C4-2B (cell line): ENCODE data around the gene MFAP3L.
"Not testable (repeated sequence)": the region's sequence is repeated elsewhere in the genome, so short reads cannot be mapped to it uniquely, and the experiment has no call there.

Source experiments
- H3K27ac ChIP-seq: fragments of 450-650 bp; 2 replicates; pipeline ENCODE4 v1.5.1; 2017
- ZFX ChIP-seq: fragments of 450-650 bp; IDR thresholded peaks from 2 replicates; pipeline ENCODE4 v1.6.1; 2017
- TF ChIP-seq, protein P1 (sequence below): fragments of 450-650 bp; conservative IDR thresholded peaks from 2 replicates; pipeline ENCODE4 v1.5.1; 2017; ENCODE audit warnings: mild to moderate bottlenecking

MFAP3L gene

DNA sequence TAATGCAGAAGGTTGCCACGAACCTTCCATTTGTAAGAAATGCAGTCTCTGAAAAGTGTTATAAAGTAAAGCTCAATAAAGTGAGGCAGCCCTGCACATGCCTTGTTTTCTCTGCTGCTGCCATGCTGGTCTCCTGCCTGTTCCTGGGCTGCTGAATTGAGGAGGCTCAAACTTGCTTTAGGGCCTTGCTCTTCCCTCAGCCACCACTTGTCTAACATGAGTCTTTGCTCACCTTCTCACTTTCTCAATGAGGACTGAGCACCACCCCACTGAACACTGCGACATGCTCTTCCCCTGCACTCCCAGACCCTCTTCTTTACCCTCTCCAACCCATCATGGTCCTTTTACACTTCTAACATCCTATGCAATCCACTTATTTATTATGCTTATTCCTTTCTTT is 25.2 kb upstream of the MFAP3L start:
- no peak for TF ChIP-seq ZFX
- TF ChIP-seq, protein P1, sequence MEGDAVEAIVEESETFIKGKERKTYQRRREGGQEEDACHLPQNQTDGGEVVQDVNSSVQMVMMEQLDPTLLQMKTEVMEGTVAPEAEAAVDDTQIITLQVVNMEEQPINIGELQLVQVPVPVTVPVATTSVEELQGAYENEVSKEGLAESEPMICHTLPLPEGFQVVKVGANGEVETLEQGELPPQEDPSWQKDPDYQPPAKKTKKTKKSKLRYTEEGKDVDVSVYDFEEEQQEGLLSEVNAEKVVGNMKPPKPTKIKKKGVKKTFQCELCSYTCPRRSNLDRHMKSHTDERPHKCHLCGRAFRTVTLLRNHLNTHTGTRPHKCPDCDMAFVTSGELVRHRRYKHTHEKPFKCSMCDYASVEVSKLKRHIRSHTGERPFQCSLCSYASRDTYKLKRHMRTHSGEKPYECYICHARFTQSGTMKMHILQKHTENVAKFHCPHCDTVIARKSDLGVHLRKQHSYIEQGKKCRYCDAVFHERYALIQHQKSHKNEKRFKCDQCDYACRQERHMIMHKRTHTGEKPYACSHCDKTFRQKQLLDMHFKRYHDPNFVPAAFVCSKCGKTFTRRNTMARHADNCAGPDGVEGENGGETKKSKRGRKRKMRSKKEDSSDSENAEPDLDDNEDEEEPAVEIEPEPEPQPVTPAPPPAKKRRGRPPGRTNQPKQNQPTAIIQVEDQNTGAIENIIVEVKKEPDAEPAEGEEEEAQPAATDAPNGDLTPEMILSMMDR, result no peak
- H3K27ac ChIP-seq, result no peak overlapping the region

GRCh38 chr4:170049766-170050165 is 23.6 kb upstream of the MFAP3L start:
- TF ChIP-seq, protein P1, result no peak
- TF ChIP-seq ZFX, result no peak
- H3K27ac ChIP-seq, result no peak overlapping the region

GRCh38 chr4:170047771-170048354 is 21.7 kb upstream of the MFAP3L start:
- TF ChIP-seq, protein P1, result peak; percentile 84
- TF ChIP-seq ZFX, result no peak
- H3K27ac ChIP-seq, result no peak overlapping the region

DNA sequence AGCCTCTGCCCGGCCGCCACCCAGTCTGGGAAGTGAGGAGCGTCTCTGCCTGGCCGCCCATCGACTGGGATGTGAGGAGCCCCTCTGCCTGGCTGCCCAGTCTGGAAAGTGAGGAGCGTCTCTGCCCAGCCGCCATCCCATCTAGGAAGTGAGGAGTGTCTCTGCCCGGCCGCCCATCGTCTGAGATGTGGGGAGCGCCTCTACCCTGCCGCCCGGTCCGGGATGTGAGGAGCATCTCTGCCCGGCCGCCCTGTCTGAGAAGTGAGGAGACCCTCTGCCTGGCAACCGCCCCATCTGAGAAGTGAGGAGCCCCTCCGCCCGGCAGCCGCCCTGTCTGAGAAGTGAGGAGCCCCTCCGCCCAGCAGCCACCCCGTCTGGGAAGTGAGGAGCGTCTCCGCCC is 20.0 kb upstream of the MFAP3L start:
- H3K27ac ChIP-seq, result not testable (repeated sequence)

GRCh38 chr4:170040031-170040680 is 14.0 kb upstream of the MFAP3L start:
- H3K27ac ChIP-seq, result no peak overlapping the region
- TF ChIP-seq ZFX, result no peak

GRCh38 chr4:170038769-170039168 is 12.6 kb upstream of the MFAP3L start:
- TF ChIP-seq, protein P1, result no peak
- no peak for TF ChIP-seq ZFX
- H3K27ac ChIP-seq, result no peak overlapping the region

- no peak overlapping the region for H3K27ac ChIP-seq
- no peak for TF ChIP-seq ZFX
- TF ChIP-seq, protein P1, result no peak
These were observed 12.0 kb upstream of the MFAP3L start for GRCh38 chr4:170038232-170038631.

DNA sequence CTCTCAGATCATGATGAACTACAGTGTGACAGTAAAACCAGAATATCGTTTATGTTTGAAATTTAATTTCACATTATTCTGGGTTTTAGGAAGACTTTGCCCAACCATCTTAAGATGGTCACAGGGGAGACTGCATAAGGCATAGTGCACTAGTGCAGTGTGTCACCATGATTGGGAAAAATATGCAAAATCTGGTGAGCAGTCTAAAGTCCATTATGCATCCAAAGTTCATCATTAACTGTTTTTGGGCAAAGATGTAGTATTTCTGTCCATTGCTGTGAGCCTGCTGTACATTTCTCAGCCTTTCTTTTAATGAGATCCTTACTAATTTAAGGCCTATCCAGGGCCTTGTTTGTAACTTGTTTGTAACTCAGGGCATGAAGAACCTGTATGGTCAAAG is 11.3 kb upstream of the MFAP3L start:
- TF ChIP-seq, protein P1, result no peak
- TF ChIP-seq ZFX, result no peak
- H3K27ac ChIP-seq, result no peak overlapping the region
